IgD-negative memory B cell (primary cell): ENCODE data around the gene KIAA0513. TPM values are rescaled to one million over a fixed set of nuclear protein-coding genes. Genes with fewer than 3 reads are reported as not detected.

Source experiments
- polyA plus RNA-seq: library from polyadenylated mRNA; unstranded; fragments of 300-500 nt; fragmentation: Illumina TruSeq; gene quantifications from one replicate; pipeline ENCODE4 v1.2.3, GENCODE V29; 2021

KIAA0513 gene
- polyA plus RNA-seq, 1 donor from 2014 or later, result 1.1 TPM

Other genes starting within 250 kb of the KIAA0513 start
- gene CRISPLD2, start 207.8 kb upstream of the KIAA0513 start, polyA plus RNA-seq, result not detected
- gene ZDHHC7, start 16.3 kb upstream of the KIAA0513 start, polyA plus RNA-seq, result 30.8 TPM
- gene CIBAR2, start 84.7 kb downstream of the KIAA0513 start, polyA plus RNA-seq, result not detected